PFSK-1 (cell line): ENCODE measurements around the gene MRPL1.

ENCODE experiments used
- FOXP2 ChIP-seq: optimal IDR thresholded peaks from 2 replicates; pipeline ENCODE3; 2011; ENCODE audit warnings: borderline replicate concordance, control low read depth, inconsistent platforms; ENCODE audit not compliant: insufficient read depth; ENCODE audit errors: extremely low read length, extremely low read depth
- POLR2AphosphoS5 ChIP-seq: IDR thresholded peaks from 2 replicates; pipeline ENCODE4 v1.6.1; 2012; ENCODE audit warnings: low read depth, mild to moderate bottlenecking, control low read depth, low read length, moderate library complexity
- REST ChIP-seq, 2 experiments: IDR thresholded peaks; 2 replicates each; pipeline versions ENCODE4 v1.6.1 to v1.8.0; 2011 to 2012; ENCODE audit warnings: low read depth in 2 of 2, low read length in 2 of 2, control low read depth in 1 of 2, inconsistent platforms in 1 of 2, mild to moderate bottlenecking in 1 of 2, moderate library complexity in 1 of 2; ENCODE audit not compliant: insufficient read depth in 1 of 2
- SIN3A ChIP-seq: IDR thresholded peaks from 2 replicates; pipeline ENCODE4 v1.6.1; 2012; ENCODE audit warnings: mild to moderate bottlenecking, low read length, moderate library complexity, borderline replicate concordance; ENCODE audit not compliant: insufficient read depth
- TAF1 ChIP-seq: IDR thresholded peaks from 2 replicates; pipeline ENCODE4 v1.6.1; 2012; ENCODE audit warnings: low read length, control low read depth, borderline replicate concordance; ENCODE audit not compliant: insufficient read depth

Gene MRPL1

GRCh38 chr4:77861495-77861894 lies 1.1 kb upstream of the MRPL1 start:
- no peak for TF ChIP-seq REST (IDR thresholded peaks at IDR 0.05; ENCODE audit: insufficient read depth in 1 of 2, low read depth in 2 of 2, low read length in 2 of 2)

GRCh38 chr4:77865259-77865658 lies 2.6 kb downstream of the MRPL1 start:
- no peak for TF ChIP-seq POLR2AphosphoS5
- TF ChIP-seq TAF1 = no peak
- TF ChIP-seq FOXP2 = no peak
- no peak for TF ChIP-seq REST (IDR thresholded peaks at IDR 0.05; ENCODE audit: insufficient read depth in 1 of 2, low read depth in 2 of 2, low read length in 2 of 2)
- TF ChIP-seq SIN3A = no peak

DNA sequence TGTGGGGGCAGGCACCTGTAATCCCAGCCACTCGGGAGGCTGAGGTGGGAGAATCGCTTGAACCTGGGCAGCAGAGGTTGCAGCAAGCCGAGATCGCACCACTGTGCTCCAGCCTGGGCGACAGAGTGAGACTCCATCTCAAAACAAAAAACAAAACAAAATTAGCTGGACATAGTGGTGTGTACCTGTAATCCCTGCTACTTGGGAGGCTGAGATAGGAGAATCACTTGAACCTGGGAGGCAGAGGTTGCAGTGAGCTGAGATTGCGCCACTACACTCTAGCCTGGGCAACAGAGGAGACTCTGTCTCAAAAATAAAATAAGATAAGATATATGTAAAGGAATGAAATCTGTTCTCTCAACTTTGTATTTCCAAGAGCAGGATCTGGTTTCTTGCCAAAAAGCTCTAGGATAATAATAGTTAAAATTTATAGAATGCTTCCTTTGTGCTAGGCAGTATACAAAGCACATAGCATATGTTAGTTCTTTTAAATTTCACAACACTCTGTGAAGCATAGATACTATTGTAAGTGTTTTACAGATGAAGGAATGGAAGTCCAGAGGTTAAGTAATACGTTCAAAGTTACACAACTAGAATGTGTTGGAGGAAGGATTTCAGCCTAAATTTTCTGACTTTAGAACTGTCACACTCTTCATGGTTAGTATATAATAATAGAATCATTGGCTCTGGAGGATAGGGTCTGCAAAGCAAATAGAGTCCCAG lies 10.3 kb downstream of the MRPL1 start:
- no peak for TF ChIP-seq POLR2AphosphoS5
- no peak for TF ChIP-seq TAF1

GRCh38 chr4:77877167-77877566 lies 14.5 kb downstream of the MRPL1 start:
- TF ChIP-seq SIN3A = no peak
- no peak for TF ChIP-seq REST (IDR thresholded peaks at IDR 0.05; ENCODE audit: insufficient read depth in 1 of 2, low read depth in 2 of 2, low read length in 2 of 2)
- TF ChIP-seq FOXP2 = no peak
- no peak for TF ChIP-seq POLR2AphosphoS5
- TF ChIP-seq TAF1 = no peak

- TF ChIP-seq TAF1 (no peak), FOXP2 (no peak), REST (IDR thresholded peaks at IDR 0.05; ENCODE audit: insufficient read depth in 1 of 2, low read depth in 2 of 2, low read length in 2 of 2) (no peak), POLR2AphosphoS5 (no peak), SIN3A (no peak)
Observed at GRCh38 chr4:77877771-77878565, 15.3 kb downstream of the MRPL1 start.
